IPS DF 6.9 (cell line): Measurements from ENCODE around the gene HRH1.

Experiments used
- DNase-seq: peaks from one replicate; pipeline ENCODE4 v3.0.0-alpha.2; 2013; ENCODE audit warnings: low read depth, low spot score
- H3K27ac ChIP-seq: one replicate; pipeline ENCODE4 v1.5.1; 2013; ENCODE audit warnings: low read length, control low read depth
- H3K27me3 ChIP-seq: 2 replicates; pipeline ENCODE4 v1.6.1; 2013; ENCODE audit warnings: mild to moderate bottlenecking, low read length; ENCODE audit not compliant: control insufficient read depth, insufficient read depth
- H3K36me3 ChIP-seq: 2 replicates; pipeline ENCODE4 v1.6.1; 2013; ENCODE audit warnings: low read length; ENCODE audit not compliant: control insufficient read depth, insufficient read depth
- H3K4me1 ChIP-seq: 2 replicates; pipeline ENCODE4 v1.6.1; 2013; ENCODE audit warnings: low read length; ENCODE audit not compliant: control insufficient read depth, insufficient read depth
- H3K4me3 ChIP-seq: 2 replicates; pipeline ENCODE4 v1.5.1; 2013; ENCODE audit warnings: mild to moderate bottlenecking, low read length
- H3K9me3 ChIP-seq: 2 replicates; pipeline ENCODE4 v1.6.1; 2013; ENCODE audit warnings: low read length, inconsistent platforms; ENCODE audit not compliant: control insufficient read depth, insufficient read depth
- WGBS: extraction: QIAGEN DNeasy Blood & Tissue Kit; methylation state at CpG from one replicate; pipeline ENCODE4 v1.1.7; 2013; ENCODE audit warnings: mixed read lengths, missing lambda C conversion rate; ENCODE audit not compliant: insufficient read length, insufficient coverage; 5-methylcytosine and 5-hydroxymethylcytosine counted together

Gene HRH1

DNA sequence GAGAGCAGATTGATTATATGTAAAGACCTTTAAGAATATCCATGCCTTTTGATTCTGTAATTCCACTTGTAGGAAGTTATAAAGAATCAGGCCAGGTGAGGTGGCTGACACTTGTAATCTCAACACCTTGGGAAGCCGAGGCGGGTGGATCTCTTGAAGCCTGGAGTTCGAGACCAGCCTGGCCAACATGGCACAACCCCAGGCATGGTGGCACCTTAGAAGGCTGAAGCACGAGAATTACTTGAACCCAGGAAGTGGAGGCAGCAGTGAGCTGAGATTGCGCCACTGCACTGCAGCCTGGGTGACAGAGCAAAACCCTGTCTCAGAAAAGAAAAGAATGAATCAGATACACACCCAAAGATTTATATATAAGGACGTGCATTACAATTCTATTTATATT is 33.9 kb downstream of the HRH1 start:
- Histone ChIP-seq H3K27me3 (no peaks in the 10 kb centered on the region), H3K4me3 (no peak overlapping the region), H3K36me3 (no peaks in the 10 kb centered on the region), H3K4me1 (no peaks in the 10 kb centered on the region), H3K9me3 (no peaks in the 10 kb centered on the region), H3K27ac (no peak overlapping the region)
- no peak for DNase-seq
- no CpG with 5 or more reads among the region's 6 CpGs for WGBS

DNA sequence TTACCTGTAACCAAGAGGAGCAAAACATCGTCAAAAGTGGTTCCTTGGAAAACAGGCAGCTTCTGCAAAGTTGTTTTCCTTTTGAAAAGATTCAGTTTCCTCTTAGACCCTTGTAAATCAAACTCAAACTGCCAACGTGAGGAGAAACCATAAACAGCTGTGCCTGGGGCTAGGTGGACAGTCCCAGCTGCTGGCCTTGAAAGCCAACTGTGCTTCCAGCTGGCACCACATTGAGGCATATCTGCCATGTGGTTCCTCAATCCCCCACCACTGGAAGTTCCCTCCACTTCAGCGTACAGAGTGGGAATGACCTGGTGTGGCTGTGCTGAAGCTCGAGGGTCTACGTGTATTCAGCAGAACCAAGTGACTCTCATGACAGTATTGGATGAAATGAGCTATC is 40.9 kb downstream of the HRH1 start:
- Histone ChIP-seq H3K4me3 (no peak overlapping the region), H3K4me1 (no peaks in the 10 kb centered on the region), H3K27ac (no peak overlapping the region), H3K36me3 (no peaks in the 10 kb centered on the region), H3K27me3 (no peaks in the 10 kb centered on the region), H3K9me3 (no peaks in the 10 kb centered on the region)
- WGBS, result no CpG with 5 or more reads among the region's 5 CpGs
- DNase-seq, result no peak

DNA sequence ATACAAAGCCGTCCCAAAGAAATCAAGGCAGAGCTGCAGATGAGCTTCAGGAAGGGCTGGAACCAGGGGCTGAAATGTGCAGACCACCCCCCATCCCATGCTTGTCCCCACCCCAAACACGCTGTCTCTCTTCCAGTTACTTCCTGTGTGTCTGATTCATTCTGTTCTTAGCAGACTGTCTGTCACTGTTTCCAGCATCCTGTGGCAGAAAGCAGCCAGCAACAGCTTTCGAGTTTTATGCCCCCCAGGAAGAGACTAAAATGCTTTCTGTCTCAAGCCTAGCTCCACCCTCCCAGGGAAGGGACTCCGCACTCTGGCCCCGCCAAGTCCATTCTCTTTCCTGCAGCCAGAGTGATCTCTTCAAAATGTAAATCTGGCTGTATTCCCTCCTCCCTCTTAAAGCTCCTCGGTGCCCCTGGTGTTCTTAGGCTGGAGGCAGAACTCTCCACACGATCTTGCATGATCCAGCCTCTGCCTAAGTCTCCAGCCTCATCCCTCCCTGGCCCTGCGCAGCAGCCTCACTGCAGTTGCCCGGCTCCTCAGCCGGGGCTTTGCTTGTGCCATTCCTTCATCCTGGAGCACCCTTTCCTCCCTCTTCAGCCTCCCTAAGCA is 41.5 kb downstream of the HRH1 start:
- DNase-seq, result no peak
- no CpG with 5 or more reads among the region's 10 CpGs for WGBS

DNA sequence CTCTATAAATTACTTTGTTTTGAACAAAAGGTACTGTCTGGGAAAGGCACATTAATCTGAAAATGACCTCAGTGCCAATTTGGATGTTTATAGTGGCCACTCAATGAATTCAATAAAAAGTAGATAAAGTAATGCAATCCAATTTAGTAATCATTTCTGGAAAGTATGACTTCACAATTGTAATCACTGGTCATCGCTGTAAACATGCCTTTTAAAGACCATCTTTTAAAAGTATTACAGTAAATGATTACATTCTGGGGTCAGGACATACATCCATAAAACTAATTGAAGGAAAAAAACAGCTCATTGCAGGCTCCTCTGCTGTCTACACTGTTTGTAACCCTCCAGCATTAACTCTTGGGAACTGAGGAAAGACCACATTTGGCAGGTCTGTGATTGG is 43.2 kb downstream of the HRH1 start:
- no peak overlapping the region for H3K4me3 ChIP-seq
- no peak for DNase-seq
- H3K9me3 ChIP-seq, result no peaks in the 10 kb centered on the region
- no peak overlapping the region for H3K27ac ChIP-seq
- no peaks in the 10 kb centered on the region for H3K27me3 ChIP-seq
- H3K4me1 ChIP-seq, result no peaks in the 10 kb centered on the region
- WGBS, result no CpG with 5 or more reads among the region's 1 CpG
- no peaks in the 10 kb centered on the region for H3K36me3 ChIP-seq

More for the DNA sequence above, 41.5 kb downstream of the HRH1 start:
- Histone ChIP-seq H3K4me1 (no peaks in the 10 kb centered on the region), H3K36me3 (no peaks in the 10 kb centered on the region), H3K4me3 (no peak overlapping the region), H3K27ac (no peak overlapping the region), H3K9me3 (no peaks in the 10 kb centered on the region), H3K27me3 (no peaks in the 10 kb centered on the region)

DNA sequence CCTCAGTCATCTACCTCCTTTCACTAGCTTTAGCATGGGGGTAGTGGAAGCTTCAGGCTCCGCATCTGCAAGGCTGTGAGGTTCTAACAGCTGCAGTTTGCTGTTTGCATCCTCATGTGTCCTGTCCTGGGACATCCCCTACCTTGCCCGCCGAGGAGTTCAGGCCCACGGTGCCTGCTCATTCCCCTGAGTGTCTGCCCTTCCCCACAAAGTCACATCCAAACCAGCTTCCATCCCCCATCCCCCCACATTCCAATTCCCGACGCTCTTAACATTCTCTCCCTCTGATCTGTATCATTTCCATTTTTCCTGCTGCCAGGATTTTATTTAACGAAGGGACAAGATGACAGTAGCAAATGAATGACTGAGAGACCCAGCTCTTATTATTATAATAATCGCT is 43.8 kb downstream of the HRH1 start:
- no peaks in the 10 kb centered on the region for H3K9me3 ChIP-seq
- WGBS, result 100% methylated on average over 2 of the region's 8 CpGs
- DNase-seq, result no peak
- no peaks in the 10 kb centered on the region for H3K4me1 ChIP-seq
- H3K27ac ChIP-seq, result no peak overlapping the region
- no peaks in the 10 kb centered on the region for H3K36me3 ChIP-seq
- H3K27me3 ChIP-seq, result no peaks in the 10 kb centered on the region
- no peak overlapping the region for H3K4me3 ChIP-seq

DNA sequence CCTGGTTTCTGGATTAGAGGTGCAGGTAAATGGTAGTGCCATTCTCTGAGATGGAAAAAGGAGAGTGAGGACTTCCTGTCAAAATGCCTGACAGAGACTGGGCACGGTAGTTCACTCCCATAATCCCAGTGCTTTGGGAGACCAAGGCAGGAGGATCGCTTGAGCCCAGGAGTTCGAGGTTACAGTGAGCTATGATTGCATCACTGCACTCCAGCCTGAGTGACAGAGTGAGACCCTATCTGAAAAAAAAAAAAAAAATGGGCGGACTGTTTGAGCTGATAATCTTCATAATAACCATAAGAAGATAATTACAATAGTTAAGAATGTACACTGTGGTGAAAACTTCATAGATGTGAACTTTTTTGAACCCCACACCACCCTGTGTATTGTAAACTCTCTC is 44.2 kb downstream of the HRH1 start:
- no peaks in the 10 kb centered on the region for H3K4me1 ChIP-seq
- no peaks in the 10 kb centered on the region for H3K9me3 ChIP-seq
- WGBS, result no CpG with 5 or more reads among the region's 4 CpGs
- no peaks in the 10 kb centered on the region for H3K36me3 ChIP-seq
- DNase-seq, result no peak
- no peaks in the 10 kb centered on the region for H3K27me3 ChIP-seq
- no peak overlapping the region for H3K27ac ChIP-seq
- H3K4me3 ChIP-seq, result no peak overlapping the region

DNA sequence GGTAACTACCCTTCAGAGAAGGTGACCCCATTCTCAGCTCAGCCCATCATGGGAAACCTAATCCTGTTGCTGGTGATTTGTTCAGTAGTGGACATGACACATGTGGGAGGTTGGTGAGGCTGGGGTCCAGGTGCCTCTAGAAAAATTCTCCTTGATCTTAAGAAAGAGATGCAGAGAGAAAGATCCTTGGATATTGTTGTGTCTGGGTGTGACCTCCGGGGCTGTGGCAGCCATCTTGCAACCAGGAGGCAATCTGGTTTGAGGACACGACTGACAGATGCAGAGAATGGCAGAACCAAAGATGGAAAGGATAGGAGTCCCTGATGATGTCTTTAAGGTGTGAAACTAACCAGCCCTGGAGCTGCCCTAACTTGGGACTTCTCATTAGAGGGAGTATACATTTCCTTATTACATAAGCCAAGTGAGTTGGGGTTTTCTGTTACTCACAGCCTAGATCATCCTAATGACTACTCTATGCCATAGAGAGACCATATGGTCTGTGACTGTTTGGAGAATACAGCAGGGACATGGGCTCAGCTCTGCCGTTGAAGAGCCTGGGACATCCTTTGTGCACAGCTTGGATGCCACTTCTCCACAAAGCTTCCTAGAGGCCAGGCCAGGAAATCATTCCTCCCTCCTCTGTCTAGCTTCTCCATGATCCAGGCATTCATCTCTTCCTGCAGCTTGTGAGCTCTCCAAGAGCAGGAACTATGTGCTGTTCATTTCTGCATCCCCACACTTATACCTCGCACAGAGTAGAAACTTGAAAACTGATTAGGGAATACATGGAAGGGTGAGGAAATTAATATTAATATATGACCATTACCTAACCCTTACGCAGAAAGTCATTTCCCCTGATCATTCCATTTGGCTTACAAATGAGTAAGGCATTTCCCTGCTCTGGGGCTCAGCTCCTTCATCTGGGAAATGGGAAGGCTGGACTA is 45.9 kb downstream of the HRH1 start:
- WGBS, result no CpG with 5 or more reads among the region's 5 CpGs
- H3K9me3 ChIP-seq, result no peaks in the 10 kb centered on the region
- no peak for DNase-seq
- no peaks in the 10 kb centered on the region for H3K27me3 ChIP-seq
- no peaks in the 10 kb centered on the region for H3K36me3 ChIP-seq
- no peaks in the 10 kb centered on the region for H3K4me1 ChIP-seq
- no peak overlapping the region for H3K4me3 ChIP-seq
- no peak overlapping the region for H3K27ac ChIP-seq

DNA sequence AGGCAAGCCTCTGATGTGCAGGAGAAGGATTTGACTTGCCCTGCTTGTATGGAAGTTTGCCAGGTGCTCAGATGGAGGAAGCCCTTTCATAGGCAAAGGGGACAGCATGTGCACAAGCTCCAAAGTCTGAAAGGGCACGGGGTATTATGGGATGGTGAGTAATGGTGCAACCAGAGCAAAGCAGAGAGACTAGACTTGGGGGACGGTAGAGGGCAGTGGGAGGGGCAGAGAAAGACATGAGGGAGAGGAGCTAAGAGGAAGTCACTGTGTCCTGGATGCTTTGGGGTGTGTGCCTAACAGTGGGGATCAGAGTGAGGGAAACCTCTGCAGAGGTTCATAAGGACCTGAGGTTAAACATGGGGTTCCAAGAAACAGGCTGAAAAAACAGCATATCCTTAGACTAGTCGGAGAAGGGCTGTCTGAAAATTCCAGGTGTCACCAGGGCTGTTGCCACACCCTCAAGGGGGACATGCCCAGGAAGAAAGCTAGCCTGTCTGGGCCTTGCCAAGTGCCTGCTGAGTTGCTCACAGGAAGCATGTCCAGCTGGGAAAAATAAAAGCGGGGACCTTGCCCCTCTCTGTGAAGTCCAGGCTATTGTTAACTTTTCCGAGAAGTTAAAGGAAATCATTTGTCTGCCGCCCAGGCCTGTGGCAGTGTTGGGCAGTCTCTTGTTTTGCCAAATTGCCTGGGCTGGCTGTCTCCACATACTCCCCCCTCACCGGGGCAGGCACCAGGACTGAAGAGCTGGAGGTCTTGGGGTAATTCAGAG is 47.1 kb downstream of the HRH1 start:
- no peaks in the 10 kb centered on the region for H3K9me3 ChIP-seq

DNA sequence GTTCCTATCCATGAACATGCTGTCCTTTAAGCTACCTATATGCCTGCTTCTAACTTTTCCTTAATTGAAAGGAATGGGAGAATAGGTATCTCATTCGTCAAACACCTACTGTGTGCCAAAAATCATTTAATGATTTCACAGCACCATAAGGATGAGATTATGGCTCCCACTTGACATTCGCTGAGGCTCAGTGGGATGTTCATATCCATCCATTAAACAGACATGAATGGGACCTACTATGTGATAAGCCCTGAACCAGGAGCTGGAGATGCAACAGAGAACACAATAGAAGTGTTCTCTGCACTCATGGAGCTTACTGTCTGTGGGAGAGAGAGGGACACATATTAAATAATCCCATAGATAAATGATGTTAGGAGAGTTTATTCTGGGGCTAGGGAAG is 49.7 kb downstream of the HRH1 start:
- no CpG with 5 or more reads among the region's 2 CpGs for WGBS
- Histone ChIP-seq H3K9me3 (no peaks in the 10 kb centered on the region), H3K4me1 (no peaks in the 10 kb centered on the region), H3K27me3 (no peaks in the 10 kb centered on the region), H3K4me3 (no peak overlapping the region), H3K36me3 (no peaks in the 10 kb centered on the region), H3K27ac (no peak overlapping the region)
- no peak for DNase-seq

More for the DNA sequence above, 47.1 kb downstream of the HRH1 start:
- no peaks in the 10 kb centered on the region for H3K36me3 ChIP-seq
- H3K4me3 ChIP-seq, result no peak overlapping the region
- H3K4me1 ChIP-seq, result no peaks in the 10 kb centered on the region
- no peaks in the 10 kb centered on the region for H3K27me3 ChIP-seq
- no CpG with 5 or more reads among the region's 7 CpGs for WGBS
- no peak overlapping the region for H3K27ac ChIP-seq
- DNase-seq, result no peak

DNA sequence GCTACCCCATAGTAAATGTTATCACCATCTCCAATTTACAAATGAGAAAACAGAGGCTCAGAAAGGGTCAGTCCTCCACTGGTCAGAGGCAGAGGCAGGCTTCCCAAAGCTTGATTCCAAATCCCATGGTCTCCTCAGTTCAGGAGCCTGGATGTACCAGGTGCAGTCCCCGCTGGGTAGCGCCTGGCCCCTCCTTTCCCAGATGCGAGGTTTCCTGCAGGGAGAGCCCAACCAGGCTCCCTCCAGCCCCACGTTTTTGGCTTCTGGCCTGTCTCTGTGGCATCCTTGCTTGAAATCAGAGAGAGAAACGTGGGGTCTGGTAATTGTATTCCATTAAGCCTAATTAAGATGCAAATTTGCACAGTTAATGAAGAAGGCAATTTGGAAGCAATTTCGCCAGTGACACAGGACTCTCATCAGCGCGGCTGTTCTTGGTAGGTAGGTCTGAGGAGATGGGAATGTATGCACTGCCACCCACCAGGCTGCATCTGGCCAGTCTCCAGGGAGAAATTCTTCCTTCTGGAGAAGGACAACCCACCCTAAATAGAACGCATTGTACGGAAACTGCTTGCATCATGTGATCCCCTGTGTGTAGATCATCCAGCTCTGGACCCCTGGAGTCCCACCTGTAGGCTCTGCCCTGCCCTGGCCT is 50.5 kb downstream of the HRH1 start:
- Histone ChIP-seq H3K36me3 (no peaks in the 10 kb centered on the region), H3K27ac (no peak overlapping the region)
- DNase-seq, result no peak

More for the DNA sequence above, 50.5 kb downstream of the HRH1 start:
- no peak overlapping the region for H3K4me3 ChIP-seq
- WGBS, result no CpG with 5 or more reads among the region's 10 CpGs
- no peaks in the 10 kb centered on the region for H3K4me1 ChIP-seq
- no peaks in the 10 kb centered on the region for H3K27me3 ChIP-seq
- H3K9me3 ChIP-seq, result no peaks in the 10 kb centered on the region
